Sigmoid colon (tissue), 7 donors: ENCODE measurements around the gene WFS1. TPM values are rescaled to one million over a fixed set of nuclear protein-coding genes. Genes with fewer than 3 reads are reported as not detected.
A peak's percentile ranks its signal among the peaks of the same experiment; 100 is the strongest.

Experiments used
- DNase-seq: peaks from one replicate; pipeline ENCODE4 v3.0.0-alpha.2; 2019
- H3K27ac ChIP-seq, 4 donors: fragments of 200-600 bp; sonication (generic); one replicate each; pipeline ENCODE4 v1.5.1; 2016 to 2019; ENCODE audit warnings: mild to moderate bottlenecking in 1 of 4
- H3K27me3 ChIP-seq, 3 donors: fragments of 200-600 bp; sonication (generic); one replicate each; pipeline ENCODE4 v1.5.1; 2019; ENCODE audit warnings: mild to moderate bottlenecking in 1 of 3
- H3K36me3 ChIP-seq, 4 donors: fragments of 200-600 bp; sonication (generic); one replicate each; pipeline ENCODE4 v1.5.1; 2016 to 2019
- H3K4me1 ChIP-seq, 4 donors: fragments of 200-600 bp; sonication (generic); one replicate each; pipeline ENCODE4 v1.5.1; 2017 to 2019
- H3K4me3 ChIP-seq, 4 donors: fragments of 200-600 bp; sonication (generic); one replicate each; pipeline ENCODE4 v1.5.1; 2017 to 2019; ENCODE audit warnings: mild to moderate bottlenecking in 2 of 4, moderate library complexity in 1 of 4
- H3K9me3 ChIP-seq, 4 donors: fragments of 200-600 bp in 3 of 4; sonication (generic) in 3 of 4; one replicate each; pipeline versions ENCODE4 v1.5.1 to v1.6.1; 2013 to 2019
- CTCF ChIP-seq, 4 experiments: fragments of 450-650 bp in 3 of 4; fragments of 200-600 bp in 1 of 4; IDR thresholded peaks; one replicate each; pipeline ENCODE4 v1.5.1; 2016 to 2019; ENCODE audit warnings: antibody characterized with exemption in 4 of 4, mild to moderate bottlenecking in 3 of 4, moderate library complexity in 2 of 4
- EP300 ChIP-seq, 4 donors: sonication (generic); formaldehyde crosslinking; IDR thresholded peaks; one replicate each; pipeline ENCODE4 v1.6.1; 2017; ENCODE audit warnings: antibody characterized with exemption in 4 of 4
- POLR2A ChIP-seq, 2 donors: fragments of 450-650 bp; IDR thresholded peaks; one replicate each; pipeline ENCODE4 v1.6.1; 2016; ENCODE audit warnings: antibody characterized with exemption in 2 of 2, mild to moderate bottlenecking in 2 of 2, moderate library complexity in 2 of 2
- POLR2AphosphoS5 ChIP-seq, 4 donors: sonication (generic); formaldehyde crosslinking; IDR thresholded peaks; one replicate each; pipeline ENCODE4 v1.6.1; 2017; ENCODE audit warnings: antibody characterized with exemption in 4 of 4
- WGBS, 2 donors: extraction: QIAGEN DNeasy Blood & Tissue Kit; methylation state at CpG; one replicate each; pipeline ENCODE4 v1.1.7; 2013; 5-methylcytosine and 5-hydroxymethylcytosine counted together
- intact Hi-C: fragments of 100-400 bp; cut with DNase I; formaldehyde crosslinking; loops from one replicate; pipeline ENCODE4 v1.15.1; 2023
- polyA plus RNA-seq, 3 donors: library from polyadenylated mRNA; stranded (reverse); fragments of 200-250 nt; gene quantifications; one replicate each; pipeline ENCODE4 v1.2.3, GENCODE V29; 2013
- total RNA-seq, 4 donors: library from RNA; depleted of rRNA; stranded (reverse); fragments of >200 nt; gene quantifications; one replicate each; pipeline ENCODE4 v1.1.0, GENCODE V29; 2016
- donor health status: healthy with polysubstance abuse.
- donor health status: Bipolar disorder and iron deficiency.
- donor health status: healthy.

Gene WFS1
- total and polyA plus RNA-seq, 7 donors = 1.4 to 69.0 (median 34.6) TPM

DNA sequence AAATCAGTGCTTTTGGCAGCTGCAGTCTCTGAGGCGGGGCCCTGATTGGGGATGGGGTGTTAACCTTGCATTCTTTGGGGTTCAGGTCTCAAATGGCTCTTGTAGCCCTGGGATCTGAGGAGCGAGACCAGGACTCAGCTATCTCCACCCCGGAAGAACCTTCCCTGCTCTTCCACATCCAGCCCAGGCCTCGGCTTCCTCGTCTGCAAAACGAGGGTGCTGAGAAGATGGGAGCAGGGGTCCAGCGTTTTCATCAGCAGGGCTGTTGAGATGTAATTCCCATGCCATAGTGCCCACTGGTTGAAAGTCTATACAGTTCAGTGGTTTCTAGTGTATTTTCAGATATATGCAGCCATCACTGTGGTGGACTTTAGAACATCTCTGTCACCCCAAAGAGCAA is 34.6 kb upstream of the WFS1 start:
- H3K4me3 ChIP-seq = no peak overlapping the region
- no peaks in the 10 kb centered on the region for H3K36me3 ChIP-seq
- no peak overlapping the region for H3K27ac ChIP-seq
- peak; percentile 26 for DNase-seq
- TF ChIP-seq CTCF (IDR thresholded peaks at IDR 0.05) (no peak), POLR2A (IDR thresholded peaks at IDR 0.05) (no peak), EP300 (IDR thresholded peaks at IDR 0.05) (no peak), POLR2AphosphoS5 (IDR thresholded peaks at IDR 0.05) (no peak)
- H3K27me3 ChIP-seq = peaks cover 0 to 30% (median 6%) of the 10 kb centered on the region in 3 donors
- 77 to 82% methylated on average over 7 of the region's 7 CpGs for WGBS, 2 donors
- intact Hi-C loops = no loop called here
- no peaks in the 10 kb centered on the region for H3K9me3 ChIP-seq
- H3K4me1 ChIP-seq = peaks cover 0 to 4% (median 0%) of the 10 kb centered on the region in 4 donors

DNA sequence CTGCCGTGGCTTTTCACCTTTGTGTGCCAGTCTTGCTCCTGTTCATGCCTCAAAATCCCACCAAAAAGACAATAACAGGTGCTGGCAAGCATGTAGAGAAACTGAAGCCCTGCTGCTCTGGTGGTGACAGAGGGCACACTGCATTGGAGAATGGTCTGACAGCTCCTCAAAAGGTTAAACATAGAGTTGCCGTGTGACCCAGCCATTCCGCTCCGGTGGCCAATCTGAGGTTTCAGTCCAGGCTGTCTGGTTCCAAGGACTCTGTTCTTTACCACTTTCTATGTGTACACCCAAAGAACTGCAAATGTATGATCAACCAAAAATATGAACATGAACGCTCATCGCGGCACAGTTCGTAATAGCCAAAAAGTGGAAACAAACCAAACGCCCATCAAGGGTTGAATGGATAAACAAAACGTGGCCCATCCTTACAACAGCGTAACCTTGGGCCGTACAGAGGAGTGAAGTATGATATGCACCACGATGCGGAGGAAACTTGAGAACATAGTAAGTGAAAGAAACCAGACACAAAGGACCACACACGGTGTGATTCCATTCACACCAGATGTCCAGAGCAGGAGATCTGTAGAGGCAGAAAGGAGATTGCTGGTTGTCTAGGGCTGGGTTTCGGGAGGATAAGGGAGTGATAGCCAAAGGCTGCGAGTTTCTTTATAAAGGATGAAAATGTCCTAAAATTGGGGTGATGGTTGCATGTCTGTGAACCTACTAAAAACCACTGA is 33.6 kb upstream of the WFS1 start:
- intact Hi-C loops = no loop called here
- Histone ChIP-seq H3K4me1 (peaks cover 0 to 4% (median 0%) of the 10 kb centered on the region in 4 donors), H3K27me3 (peaks cover 0 to 30% (median 6%) of the 10 kb centered on the region in 3 donors), H3K4me3 (no peak overlapping the region), H3K9me3 (no peaks in the 10 kb centered on the region), H3K36me3 (no peaks in the 10 kb centered on the region), H3K27ac (no peak overlapping the region)
- WGBS, 2 donors = 76 to 77% methylated on average over 17 of the region's 17 CpGs
- no peak for TF ChIP-seq POLR2AphosphoS5 (IDR thresholded peaks at IDR 0.05)
- TF ChIP-seq EP300 (IDR thresholded peaks at IDR 0.05) = no peak
- TF ChIP-seq CTCF (IDR thresholded peaks at IDR 0.05) = no peak
- TF ChIP-seq POLR2A (IDR thresholded peaks at IDR 0.05) = no peak
- DNase-seq = peak; percentile 8

GRCh38 chr4:6236816-6237390 is 32.7 kb upstream of the WFS1 start:
- Histone ChIP-seq H3K4me1 (peaks cover 0 to 4% (median 0%) of the 10 kb centered on the region in 4 donors), H3K27ac (no peak overlapping the region), H3K4me3 (no peak overlapping the region), H3K9me3 (no peaks in the 10 kb centered on the region), H3K36me3 (no peaks in the 10 kb centered on the region), H3K27me3 (peaks cover 0 to 30% (median 6%) of the 10 kb centered on the region in 3 donors)
- no peak for TF ChIP-seq EP300 (IDR thresholded peaks at IDR 0.05)
- no peak for TF ChIP-seq CTCF (IDR thresholded peaks at IDR 0.05)
- no peak for TF ChIP-seq POLR2AphosphoS5 (IDR thresholded peaks at IDR 0.05)
- intact Hi-C loops = no loop called here
- 71 to 78% methylated on average over 12 of the region's 12 CpGs for WGBS, 2 donors
- peak; percentile 38 for DNase-seq

DNA sequence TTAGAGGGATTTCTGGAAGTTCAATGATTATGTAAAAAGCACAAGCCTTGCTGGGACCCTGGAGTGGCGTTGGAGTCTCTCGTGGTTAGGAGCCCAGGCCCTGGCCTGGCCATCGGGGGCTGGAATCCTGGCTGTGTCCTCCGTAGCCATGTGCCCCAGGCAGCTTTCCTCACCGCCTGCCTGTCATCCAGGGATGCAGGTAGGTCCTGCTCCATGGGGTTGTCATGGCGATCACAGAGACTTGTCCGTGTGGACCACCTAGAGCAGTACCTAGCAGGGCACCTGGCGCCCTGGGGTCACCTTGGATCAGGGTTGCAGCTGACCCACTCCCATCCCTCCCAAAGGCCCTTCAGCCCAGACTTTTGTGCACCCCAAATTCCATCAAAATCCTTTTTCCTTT is 30.2 kb upstream of the WFS1 start:
- peaks cover 0 to 4% (median 0%) of the 10 kb centered on the region in 4 donors for H3K4me1 ChIP-seq
- H3K27me3 ChIP-seq = peaks cover 0 to 49% (median 6%) of the 10 kb centered on the region in 3 donors
- no peak overlapping the region for H3K4me3 ChIP-seq
- H3K9me3 ChIP-seq = peaks cover 0 to 4% (median 0%) of the 10 kb centered on the region in 4 donors
- no peak overlapping the region for H3K27ac ChIP-seq
- no peaks in the 10 kb centered on the region for H3K36me3 ChIP-seq
- intact Hi-C loops = no loop called here
- no peak for TF ChIP-seq EP300 (IDR thresholded peaks at IDR 0.05)
- no peak for TF ChIP-seq POLR2AphosphoS5 (IDR thresholded peaks at IDR 0.05)
- no peak for TF ChIP-seq CTCF (IDR thresholded peaks at IDR 0.05)
- no peak for TF ChIP-seq POLR2A (IDR thresholded peaks at IDR 0.05)
- DNase-seq = peak; percentile 36
- WGBS, 2 donors = 81% methylated on average over 8 of the region's 8 CpGs
